HepG2 (cell line): ENCODE measurements around the gene KLF11. TPM values are rescaled to one million over a fixed set of nuclear protein-coding genes. Genes with fewer than 3 reads are reported as not detected.

Source experiments
- ATAC-seq: fragments of 200-7000 bp; cut with Tn5 transposase; 3 replicates; pipeline ENCODE4 v1.9.1; 2020; ENCODE audit warnings: mild to moderate bottlenecking, moderate library complexity
- BruUV-seq: library from RNA; stranded (reverse); fragments of 400-500 nt; replicated peaks from 2 replicates; lab custom pipeline; 2021; lab: Mats Ljungman, UMichigan
- CTCF ChIA-PET: fragments of 300-600 bp; formaldehyde crosslinking; extraction: SDS; loops from one replicate; lab custom pipeline; 2021; ENCODE audit warnings: low total read pairs, inconsistent platforms, low intra/inter-chr PET ratio; lab: Yijun Ruan, JAX
- POLR2A ChIA-PET: fragments of 350-600 bp; sonication (Branson Sonifier 250); formaldehyde crosslinking; loops from one replicate; lab custom pipeline; 2020; ENCODE audit warnings: antibody characterized with exemption, inconsistent platforms; lab: Yijun Ruan, JAX
- DNase-seq: peaks from one replicate; pipeline ENCODE4 v3.0.0-alpha.2; 2015; ENCODE audit warnings: low spot score
- FAIRE-seq: peaks from 3 replicates; lab custom pipeline; 2011; peaks lifted over from hg19 to GRCh38; lab: Jason Lieb, UNC
- H2AFZ ChIP-seq: one replicate; pipeline ENCODE4 v1.6.1; 2011; ENCODE audit warnings: low read length, inconsistent platforms
- H3K27ac ChIP-seq: fragments of 300-600 bp; 3 replicates; pipeline ENCODE4 v1.8.0; 2011; ENCODE audit warnings: mixed run types, mild to moderate bottlenecking, mixed read lengths, low read length, inconsistent platforms; ENCODE audit not compliant: insufficient read depth; ENCODE audit errors: extremely low read length
- H3K27me3 ChIP-seq, 2 experiments: fragments of 200-600 bp in 1 of 2; 2 replicates in 1 of 2; 3 replicates in 1 of 2; pipeline versions ENCODE4 v1.6.0 to v1.8.0; 2011; ENCODE audit warnings: low read length in 2 of 2, mild to moderate bottlenecking in 2 of 2, moderate library complexity in 2 of 2, inconsistent platforms in 1 of 2; ENCODE audit not compliant: insufficient read depth in 2 of 2, control insufficient read depth in 1 of 2
- H3K36me3 ChIP-seq, 2 experiments: fragments of 200-600 bp in 1 of 2; replicated peaks in 1 of 2; 2 replicates in 1 of 2; 3 replicates in 1 of 2; pipeline versions ENCODE4 v1.5.1 to v1.8.0; 2011; ENCODE audit warnings: low read length in 2 of 2, inconsistent platforms in 1 of 2; ENCODE audit not compliant: insufficient read depth in 2 of 2, control insufficient read depth in 1 of 2
- H3K4me1 ChIP-seq: 2 replicates; pipeline ENCODE4 v1.5.1; 2012; ENCODE audit warnings: low read length, inconsistent platforms; ENCODE audit not compliant: insufficient read depth
- H3K4me2 ChIP-seq: 2 replicates; pipeline ENCODE4 v1.6.0; 2011; ENCODE audit warnings: low read depth, low read length, inconsistent platforms
- H3K4me3 ChIP-seq, 3 experiments: fragments of 200-600 bp in 1 of 3; sonication (generic), shearing (Covaris generic) in 1 of 3; replicated peaks in 1 of 3; 2 replicates each; pipeline ENCODE4 v1.5.1; 2011 to 2016; ENCODE audit warnings: low read length in 3 of 3, inconsistent platforms in 2 of 3, low read depth in 2 of 3, mild to moderate bottlenecking in 2 of 3, control low read depth in 1 of 3, mixed read lengths in 1 of 3; ENCODE audit not compliant: insufficient read depth in 1 of 3
- H3K79me2 ChIP-seq: one replicate; pipeline ENCODE4 v1.6.1; 2011; ENCODE audit warnings: low read length, inconsistent platforms; ENCODE audit not compliant: insufficient read depth
- H3K9ac ChIP-seq: 2 replicates; pipeline ENCODE4 v1.6.0; 2011; ENCODE audit warnings: mild to moderate bottlenecking, low read depth, low read length, inconsistent platforms; ENCODE audit not compliant: insufficient read depth
- H3K9me3 ChIP-seq: 2 replicates; pipeline ENCODE4 v1.5.1; 2012; ENCODE audit warnings: mild to moderate bottlenecking, low read length
- H4K20me1 ChIP-seq: 2 replicates; pipeline ENCODE4 v1.6.0; 2011; ENCODE audit warnings: inconsistent platforms, mild to moderate bottlenecking, low read length, moderate library complexity; ENCODE audit not compliant: insufficient read depth
- AFF4 ChIP-seq: sonication (generic); formaldehyde crosslinking; IDR thresholded peaks from 2 replicates; pipeline ENCODE4 v1.4.0; 2020; ENCODE audit warnings: missing genetic modification reagents
- CSRNP2 ChIP-seq: sonication (generic); formaldehyde crosslinking; conservative IDR thresholded peaks from 2 replicates; pipeline ENCODE4 v1.8.0; 2022; ENCODE audit warnings: low read depth, missing genetic modification reagents
- GABPA ChIP-seq, 2 experiments: IDR thresholded peaks; 2 replicates each; pipeline ENCODE4 v1.6.1; 2011 to 2016; ENCODE audit warnings: low read depth in 2 of 2, low read length in 1 of 2, missing biosample characterization in 1 of 2, missing genetic modification characterization in 1 of 2
- HOXA7 ChIP-seq: sonication (generic); formaldehyde crosslinking; IDR thresholded peaks from 2 replicates; pipeline ENCODE4 v1.8.1; 2022; ENCODE audit warnings: mild to moderate bottlenecking, missing genetic modification reagents, moderate library complexity
- POLR2AphosphoS5 ChIP-seq: IDR thresholded peaks from 2 replicates; pipeline ENCODE4 v1.6.1; 2012; ENCODE audit warnings: low read depth, low read length
- RXRA ChIP-seq: sonication (generic); formaldehyde crosslinking; IDR thresholded peaks from 2 replicates; pipeline ENCODE4 v1.5.1; 2020; ENCODE audit warnings: missing genetic modification reagents
- ZNF160 ChIP-seq: sonication (generic); formaldehyde crosslinking; IDR thresholded peaks from 2 replicates; pipeline ENCODE4 v1.8.0; 2022; ENCODE audit warnings: mild to moderate bottlenecking, inconsistent platforms, missing genetic modification reagents
- ZNF557 ChIP-seq: sonication (generic); formaldehyde crosslinking; IDR thresholded peaks from 2 replicates; pipeline ENCODE4 v1.4.0; 2020; ENCODE audit warnings: missing genetic modification reagents
- ZNF83 ChIP-seq: sonication (generic); formaldehyde crosslinking; IDR thresholded peaks from 2 replicates; pipeline ENCODE4 v1.4.0; 2020; ENCODE audit warnings: missing genetic modification reagents, mild to moderate bottlenecking, borderline replicate concordance
- WGBS: methylation state at CpG from one replicate; pipeline ENCODE4 v1.1.6; 2017; ENCODE audit warnings: low lambda C conversion rate; 5-methylcytosine and 5-hydroxymethylcytosine counted together
- in situ Hi-C: cut with HindIII; loops from 2 replicates; pipeline ENCODE4 v1.10.0; 2017; ENCODE audit warnings: low pct_unique_long_range_greater_than_20kb; ENCODE audit not compliant: extremely low pct_ligation_motif_present
- intact Hi-C: fragments of 100-400 bp; cut with micrococcal nuclease; formaldehyde crosslinking; loops from one replicate; pipeline ENCODE4 v1.10.0; 2022; ENCODE audit not compliant: unreplicated experiment
- polyA plus RNA-seq, 8 experiments: library from polyadenylated mRNA; depleted of rRNA in 3 of 8; stranded (reverse) in 7 of 8; unstranded in 1 of 8; fragments of >200 nt; fragmentation: Illumina TruSeq in 4 of 8; extraction: Trizol in 4 of 8; gene quantifications; 2 replicates each; pipeline versions ENCODE4 v1.2.1 to v1.2.3, GENCODE V29; 2011 to 2016; ENCODE audit warnings: low read depth in 4 of 8, missing spikeins in 1 of 8, mixed read lengths in 1 of 8; ENCODE audit not compliant: insufficient read depth in 1 of 8
- total RNA-seq, 5 experiments: library from RNA; depleted of rRNA; stranded (reverse); fragments of >200 nt; fragmentation: Illumina TruSeq; extraction: Trizol; gene quantifications; 2 replicates each; pipeline ENCODE4 v1.2.3, GENCODE V29; 2016; ENCODE audit warnings: low read depth in 1 of 5

KLF11 gene
- total and polyA plus RNA-seq, 2 of the 13 experiments (the other 11 are each of a cell fraction or from before 2014, with no cell fraction given), result 2.5 to 11.8 TPM

- no peak overlapping the region for H2AFZ ChIP-seq
- TF ChIP-seq RXRA (no peak), CSRNP2 (no peak), ZNF557 (CRISPR knock-in tag) (no peak), ZNF160 (no peak), GABPA (IDR thresholded peaks at IDR 0.05; ENCODE audit: low read depth, low read length) (no peak), GABPA (CRISPR knock-in tag; IDR thresholded peaks at IDR 0.05; ENCODE audit: low read depth) (no peak), ZNF83 (CRISPR knock-in tag) (no peak), HOXA7 (no peak), AFF4 (CRISPR knock-in tag) (no peak), POLR2AphosphoS5 (no peak)
- TF ChIP-seq, all 625 proteins: peak for 0
- Histone ChIP-seq H3K4me3 (no peak overlapping the region), H3K9me3 (no peaks in the 10 kb centered on the region), H3K36me3 (no peaks in the 10 kb centered on the region), H3K79me2 (no peaks in the 10 kb centered on the region), H3K27me3 (peaks cover 2 to 70% of the 10 kb centered on the region in 2 experiments; a peak in 4 of 5 replicates), H4K20me1 (no peaks in the 10 kb centered on the region), H3K4me2 (no peak overlapping the region), H3K9ac (no peak overlapping the region), H3K4me1 (peaks cover 54% of the 10 kb centered on the region), H3K27ac (no peak overlapping the region)
- ChIA-PET CTCF (no interaction called here), POLR2A (no interaction called here)
- intact Hi-C loops (no loop called here), in situ Hi-C loops (no loop called here)
- WGBS, result 48% methylated on average over 20 of the region's 20 CpGs
- FAIRE-seq (no peak), DNase-seq (no peak), ATAC-seq (no peak)
- BruUV-seq, result no TSS peak
Measured at GRCh38 chr2:10031886-10032745, 11.2 kb upstream of the KLF11 start.
